Caco-2 (cell line): Measurements from ENCODE around the gene TSPAN9. TPM values are rescaled to one million over a fixed set of nuclear protein-coding genes. Genes with fewer than 3 reads are reported as not detected.

Experiments
- BruUV-seq: library from RNA; stranded (reverse); fragments of 400-500 nt; replicated peaks from 2 replicates; lab custom pipeline; 2021; lab: Mats Ljungman, UMichigan
- CTCF ChIA-PET: fragments of 300-600 bp; sonication (Branson Sonifier 250); formaldehyde crosslinking; loops from one replicate; lab custom pipeline; 2022; ENCODE audit warnings: antibody characterized with exemption; lab: Charles Lee
- POLR2A ChIA-PET: fragments of 300-600 bp; sonication (Branson Sonifier 250); formaldehyde crosslinking; loops from one replicate; lab custom pipeline; 2022; ENCODE audit warnings: antibody characterized with exemption; lab: Charles Lee
- DNase-seq, 2 experiments: peaks; one replicate each; pipeline versions ENCODE4 v3.0.0 to v3.0.0-alpha.2; 2020 to 2022
- H3K27me3 ChIP-seq: replicated peaks from 2 replicates; pipeline ENCODE4 v1.6.0; 2011; ENCODE audit warnings: low read length; ENCODE audit not compliant: control insufficient read depth, insufficient read depth
- H3K36me3 ChIP-seq: 2 replicates; pipeline ENCODE4 v1.5.1; 2011; ENCODE audit warnings: low read length; ENCODE audit not compliant: control insufficient read depth, insufficient read depth
- H3K4me1 ChIP-seq: fragments of 250-450 bp; sonication (Bioruptor Pico); 2 replicates; pipeline ENCODE4 v1.5.1; 2020; ENCODE audit warnings: mild to moderate bottlenecking
- H3K4me3 ChIP-seq: 2 replicates; pipeline ENCODE4 v1.5.1; 2011; ENCODE audit warnings: low read depth, mild to moderate bottlenecking, control low read depth, low read length
- H3K9me3 ChIP-seq: fragments of 250-450 bp; sonication (Bioruptor Pico); 2 replicates; pipeline ENCODE4 v1.5.1; 2020; ENCODE audit warnings: mild to moderate bottlenecking, moderate library complexity
- H3K27ac Mint-ChIP-seq: one replicate; pipeline ENCODE4 v1.8.0; 2022; ENCODE audit warnings: mixed read lengths; ENCODE audit not compliant: unreplicated experiment
- H3K27me3 Mint-ChIP-seq: one replicate; pipeline ENCODE4 v1.8.0; 2022; ENCODE audit warnings: mixed read lengths; ENCODE audit not compliant: insufficient read depth, unreplicated experiment
- H3K36me3 Mint-ChIP-seq: one replicate; pipeline ENCODE4 v1.8.0; 2022; ENCODE audit warnings: mild to moderate bottlenecking, mixed read lengths; ENCODE audit not compliant: insufficient read depth, unreplicated experiment
- H3K4me1 Mint-ChIP-seq: one replicate; pipeline ENCODE4 v1.8.0; 2022; ENCODE audit warnings: low read depth, mixed read lengths; ENCODE audit not compliant: unreplicated experiment
- H3K4me3 Mint-ChIP-seq: one replicate; pipeline ENCODE4 v1.8.0; 2022; ENCODE audit warnings: mild to moderate bottlenecking, moderate library complexity, mixed read lengths; ENCODE audit not compliant: unreplicated experiment
- H3K9me3 Mint-ChIP-seq: one replicate; pipeline ENCODE4 v1.8.0; 2022; ENCODE audit warnings: mixed read lengths; ENCODE audit not compliant: unreplicated experiment
- intact Hi-C: fragments of 100-400 bp; cut with micrococcal nuclease; formaldehyde crosslinking; loops from one replicate; pipeline ENCODE4 v1.10.0; 2022; ENCODE audit not compliant: unreplicated experiment
- total RNA-seq: library from RNA; stranded (reverse); gene quantifications from 2 replicates; pipeline ENCODE4 v1.2.3, GENCODE V29; 2022
- TF ChIP-seq, protein P1 (sequence below), 2 experiments: fragments of 200-600 bp in 1 of 2; IDR thresholded peaks; 1 replicate in 1 of 2; 2 replicates in 1 of 2; pipeline versions ENCODE4 v1.5.1 to v1.8.0; 2011 to 2022; ENCODE audit warnings: antibody characterized with exemption in 1 of 2, control low read depth in 1 of 2, inconsistent platforms in 1 of 2, low read depth in 1 of 2, low read length in 1 of 2, mild to moderate bottlenecking in 1 of 2, moderate library complexity in 1 of 2; ENCODE audit not compliant: insufficient read depth in 1 of 2, severe bottlenecking in 1 of 2, unreplicated experiment in 1 of 2

The TSPAN9 gene
- total RNA-seq, 1 experiment from 2014 or later, result 49.1 TPM

DNA sequence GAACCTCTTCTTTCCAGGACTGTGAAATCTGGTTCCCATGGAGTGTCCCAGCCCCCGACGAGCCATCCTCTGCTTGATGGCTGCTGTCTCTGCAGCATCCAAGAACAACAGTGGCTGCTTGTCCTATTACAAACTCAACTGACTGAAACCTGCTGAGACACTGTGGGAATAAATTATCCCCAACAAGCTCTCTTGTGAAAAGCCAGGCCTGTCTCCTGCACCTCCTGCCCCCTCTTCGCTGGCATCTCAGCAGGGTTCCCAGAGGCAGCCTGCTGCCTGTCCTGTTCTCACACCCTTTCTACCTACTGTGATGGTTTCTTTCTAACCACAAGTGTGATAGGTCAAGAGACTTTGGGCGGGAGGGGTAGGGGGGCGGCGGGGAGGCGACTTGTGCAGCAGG is 180.2 kb downstream of the TSPAN9 start:
- Histone ChIP-seq H3K9me3 (no peaks in the 10 kb centered on the region), H3K4me1 (no peaks in the 10 kb centered on the region), H3K36me3 (no peaks in the 10 kb centered on the region), H3K4me3 (no peak overlapping the region), H3K27me3 (no peaks in the 10 kb centered on the region)
- Mint-ChIP-seq H3K9me3 (no peaks in the 10 kb centered on the region), H3K4me3 (no peak overlapping the region), H3K27ac (no peak overlapping the region), H3K36me3 (peaks cover 4% of the 10 kb centered on the region), H3K4me1 (no peaks in the 10 kb centered on the region), H3K27me3 (no peaks in the 10 kb centered on the region)
- no peak for DNase-seq
- POLR2A ChIA-PET, result no interaction called here
- TF ChIP-seq, protein P1, sequence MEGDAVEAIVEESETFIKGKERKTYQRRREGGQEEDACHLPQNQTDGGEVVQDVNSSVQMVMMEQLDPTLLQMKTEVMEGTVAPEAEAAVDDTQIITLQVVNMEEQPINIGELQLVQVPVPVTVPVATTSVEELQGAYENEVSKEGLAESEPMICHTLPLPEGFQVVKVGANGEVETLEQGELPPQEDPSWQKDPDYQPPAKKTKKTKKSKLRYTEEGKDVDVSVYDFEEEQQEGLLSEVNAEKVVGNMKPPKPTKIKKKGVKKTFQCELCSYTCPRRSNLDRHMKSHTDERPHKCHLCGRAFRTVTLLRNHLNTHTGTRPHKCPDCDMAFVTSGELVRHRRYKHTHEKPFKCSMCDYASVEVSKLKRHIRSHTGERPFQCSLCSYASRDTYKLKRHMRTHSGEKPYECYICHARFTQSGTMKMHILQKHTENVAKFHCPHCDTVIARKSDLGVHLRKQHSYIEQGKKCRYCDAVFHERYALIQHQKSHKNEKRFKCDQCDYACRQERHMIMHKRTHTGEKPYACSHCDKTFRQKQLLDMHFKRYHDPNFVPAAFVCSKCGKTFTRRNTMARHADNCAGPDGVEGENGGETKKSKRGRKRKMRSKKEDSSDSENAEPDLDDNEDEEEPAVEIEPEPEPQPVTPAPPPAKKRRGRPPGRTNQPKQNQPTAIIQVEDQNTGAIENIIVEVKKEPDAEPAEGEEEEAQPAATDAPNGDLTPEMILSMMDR (IDR thresholded peaks at IDR 0.05; ENCODE audit: insufficient read depth in 1 of 2, low read depth in 1 of 2, low read length in 1 of 2, severe bottlenecking in 1 of 2, unreplicated experiment in 1 of 2), result no peak
- BruUV-seq, result no TSS peak
- CTCF ChIA-PET, result no interaction called here
- intact Hi-C loops, result no loop called here

DNA sequence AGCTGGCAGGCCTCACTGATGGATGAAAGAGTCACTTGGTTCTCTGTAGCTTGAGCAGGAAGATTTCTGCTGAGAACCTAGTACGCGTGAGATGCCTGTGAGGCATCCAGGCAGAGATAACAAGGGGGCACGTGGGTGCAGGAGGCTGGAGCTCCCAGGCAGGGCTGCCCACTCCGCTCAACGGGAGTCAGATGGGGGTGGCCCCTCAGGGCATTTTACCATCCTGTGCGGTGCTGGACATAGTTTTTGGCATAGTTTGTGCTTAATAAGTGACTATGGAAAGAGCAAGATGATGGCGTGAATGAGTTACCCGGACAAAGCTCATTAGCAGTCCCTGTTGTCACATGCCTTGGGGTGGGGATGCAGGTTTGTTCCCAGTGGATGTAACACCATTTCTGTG is 182.8 kb downstream of the TSPAN9 start:
- Mint-ChIP-seq H3K27ac (no peak overlapping the region), H3K27me3 (no peaks in the 10 kb centered on the region), H3K4me1 (no peaks in the 10 kb centered on the region), H3K9me3 (no peaks in the 10 kb centered on the region), H3K36me3 (peaks cover 9% of the 10 kb centered on the region), H3K4me3 (no peak overlapping the region)
- TF ChIP-seq, protein P1 (IDR thresholded peaks at IDR 0.05; ENCODE audit: insufficient read depth in 1 of 2, low read depth in 1 of 2, low read length in 1 of 2, severe bottlenecking in 1 of 2, unreplicated experiment in 1 of 2), result no peak
- Histone ChIP-seq H3K36me3 (no peaks in the 10 kb centered on the region), H3K4me3 (no peak overlapping the region), H3K4me1 (no peaks in the 10 kb centered on the region), H3K9me3 (no peaks in the 10 kb centered on the region), H3K27me3 (no peaks in the 10 kb centered on the region)
- DNase-seq, result no peak
- BruUV-seq, result no TSS peak
- ChIA-PET CTCF (interaction anchor here (0.6 kb wide), 1 partner anchor 12 kb away, joined by 3 read pairs; no protein-coding TSS in a partner anchor), POLR2A (no interaction called here)
- intact Hi-C loops, result no loop called here

DNA sequence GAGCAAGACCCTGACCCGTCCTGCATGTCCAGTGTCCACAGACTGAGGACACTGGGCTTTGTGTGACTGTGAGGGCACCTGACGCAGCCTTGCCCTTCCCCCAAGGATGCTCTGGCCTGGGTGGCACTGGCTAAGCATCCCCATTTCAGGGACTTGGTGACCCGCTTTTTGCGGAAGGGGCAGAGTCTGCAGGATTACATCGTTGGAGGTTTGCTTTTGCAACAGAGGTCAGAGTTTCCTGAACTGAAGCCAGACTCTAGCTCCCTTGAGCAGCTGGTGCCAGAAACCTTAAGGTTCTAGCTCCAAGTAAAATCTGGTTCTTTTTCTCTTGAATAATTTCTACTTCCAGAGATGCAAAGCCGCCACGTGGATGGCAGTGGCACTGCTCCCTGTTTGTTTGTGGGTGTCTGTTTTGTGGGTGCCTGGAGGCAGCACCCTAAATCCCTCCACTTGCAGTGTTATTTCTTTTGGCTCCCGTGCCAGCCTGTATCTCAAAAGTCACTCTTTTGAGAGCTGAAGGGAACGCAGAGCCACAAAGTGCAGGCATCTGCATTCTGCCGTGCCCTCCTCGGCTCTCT is 184.7 kb downstream of the TSPAN9 start:
- Histone ChIP-seq H3K4me3 (no peak overlapping the region), H3K9me3 (no peaks in the 10 kb centered on the region), H3K4me1 (no peaks in the 10 kb centered on the region), H3K27me3 (no peaks in the 10 kb centered on the region), H3K36me3 (no peaks in the 10 kb centered on the region)
- H3K9me3 Mint-ChIP-seq, result no peaks in the 10 kb centered on the region
- TF ChIP-seq, protein P1 (IDR thresholded peaks at IDR 0.05; ENCODE audit: insufficient read depth in 1 of 2, low read depth in 1 of 2, low read length in 1 of 2, severe bottlenecking in 1 of 2, unreplicated experiment in 1 of 2), result no peak
- H3K4me1 Mint-ChIP-seq, result no peaks in the 10 kb centered on the region
- BruUV-seq, result no TSS peak
- ChIA-PET POLR2A (no interaction called here), CTCF (interaction anchor here (0.6 kb wide), 2 partner anchors 29 to 1010 kb away, joined by 3 read pairs; no protein-coding TSS in a partner anchor)
- no peak overlapping the region for H3K27ac Mint-ChIP-seq
- no peaks in the 10 kb centered on the region for H3K27me3 Mint-ChIP-seq
- no peak overlapping the region for H3K4me3 Mint-ChIP-seq
- intact Hi-C loops, result no loop called here
- no peak for DNase-seq
- H3K36me3 Mint-ChIP-seq, result peaks cover 9% of the 10 kb centered on the region
